NCI-H2227 (cell line): ENCODE results near the gene SWI5.

Experiments
- DNase-seq: peaks from one replicate; lab custom pipeline; 2025; ENCODE audit not compliant: unreplicated experiment; lab: John Stamatoyannopoulos, UW

The SWI5 gene

GRCh38 chr9:128314697-128315096 is 38.6 kb downstream of the SWI5 start:
- DNase-seq: no peak

DNA sequence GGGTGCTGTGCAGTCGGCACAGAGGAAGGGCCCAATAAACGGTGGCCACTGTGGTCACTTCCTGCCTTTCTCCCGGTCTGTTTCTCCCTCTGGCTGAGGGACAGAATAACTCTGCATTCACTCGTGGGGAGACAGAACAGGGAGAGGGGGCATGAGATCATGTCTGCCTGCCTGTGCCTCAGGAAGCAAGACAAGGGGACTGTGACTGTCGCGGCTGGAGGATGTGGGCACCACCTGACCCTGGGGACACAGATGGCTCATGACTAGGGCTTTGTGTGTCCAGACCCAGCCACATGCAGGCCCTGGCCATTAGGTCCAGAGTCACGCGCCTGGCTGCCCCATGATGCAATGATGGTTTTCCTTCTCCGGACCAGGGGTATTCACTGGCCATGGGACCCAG is 40.3 kb downstream of the SWI5 start:
- DNase-seq: no peak

DNA sequence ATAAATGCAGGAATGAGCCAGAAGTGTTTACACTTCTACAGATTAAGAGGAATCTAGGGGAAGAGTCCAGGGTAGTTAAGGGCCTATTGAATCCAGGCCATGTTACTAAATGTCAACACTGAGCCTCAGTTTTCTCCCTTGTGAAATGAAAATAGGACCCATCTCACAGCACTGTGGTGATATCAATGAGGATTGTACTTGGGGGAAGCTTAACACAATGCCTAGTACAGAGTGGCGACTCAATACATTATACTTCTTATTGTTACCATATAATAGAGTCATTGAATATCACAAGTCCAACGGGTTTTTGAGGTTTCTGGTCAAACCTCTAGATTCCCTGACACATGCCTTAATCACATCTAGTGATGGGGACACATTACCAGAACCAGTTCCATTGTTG is 41.6 kb downstream of the SWI5 start:
- no peak for DNase-seq

GRCh38 chr9:128321343-128321742 is 45.3 kb downstream of the SWI5 start:
- no peak for DNase-seq

DNA sequence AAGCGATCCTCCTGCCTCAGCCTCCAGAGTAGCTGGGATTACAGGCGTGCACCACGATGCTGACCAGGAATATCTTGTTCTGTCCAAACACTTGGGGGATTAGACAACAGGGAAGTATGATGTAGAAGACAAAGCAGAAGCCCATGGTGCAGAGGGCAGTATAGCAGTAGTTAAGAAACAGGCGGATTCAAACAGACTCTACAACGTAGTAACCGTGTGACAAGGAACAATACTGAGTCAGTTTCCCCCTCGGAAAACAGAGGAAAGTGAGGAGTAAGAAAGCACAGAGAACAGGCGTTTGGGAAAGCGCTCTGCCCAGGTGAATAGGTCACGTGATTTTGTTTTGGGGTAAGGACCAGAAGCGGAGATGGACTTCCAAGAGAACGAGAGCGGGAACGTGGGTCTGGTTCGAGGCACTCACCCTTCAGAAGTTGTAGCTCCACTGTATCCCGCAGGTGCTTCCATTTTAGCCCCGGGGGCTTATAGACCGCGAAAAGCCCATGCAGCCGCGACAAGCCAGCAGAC is 45.9 kb downstream of the SWI5 start:
- no peak for DNase-seq

DNA sequence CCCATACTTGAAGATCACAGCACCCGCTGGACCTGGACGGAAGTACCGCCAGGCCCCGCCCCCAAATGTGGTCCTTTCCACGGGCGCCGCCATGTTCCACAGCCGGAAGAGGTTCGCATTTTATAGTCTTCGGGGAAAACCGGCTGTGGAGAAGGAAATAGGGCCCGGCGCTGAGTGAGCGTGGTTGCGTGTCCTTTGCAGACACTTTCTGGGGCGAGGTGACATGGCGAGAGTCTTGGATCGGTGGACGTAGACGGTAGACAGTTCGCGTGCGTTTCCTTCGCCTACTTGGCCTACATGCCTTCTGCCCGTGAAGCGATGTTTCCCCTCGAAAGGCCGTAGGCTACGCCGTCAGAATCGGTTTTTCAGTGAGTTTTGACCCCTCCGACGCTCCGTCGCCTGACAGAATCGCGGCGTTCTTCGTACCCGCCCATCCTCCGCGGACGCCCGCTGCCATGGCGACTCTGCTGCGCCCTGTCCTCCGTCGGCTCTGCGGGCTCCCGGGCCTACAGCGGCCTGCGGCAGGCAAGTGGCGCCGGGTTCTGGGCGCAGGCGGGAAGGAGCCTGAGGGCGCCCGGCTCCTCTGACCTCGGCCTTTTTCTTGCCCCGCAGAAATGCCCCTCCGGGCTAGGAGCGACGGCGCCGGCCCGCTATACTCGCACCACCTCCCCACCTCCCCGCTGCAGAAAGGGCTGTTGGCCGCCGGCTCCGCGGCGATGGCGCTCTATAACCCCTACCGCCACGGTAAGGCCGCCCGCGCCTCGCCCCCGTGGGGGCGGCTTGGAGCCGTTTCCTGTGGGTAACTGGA is 46.5 kb downstream of the SWI5 start, which contains the start of the genes COQ4 and TRUB2:
Gene COQ4 (plus strand): TSS at position 436 of the 808 bp plus-strand sequence. CDS start 20 bp downstream, at position 456.
Gene TRUB2 (minus strand): TSS at position 44 of the 808 bp plus-strand sequence. CDS start 39 bp downstream, at position 5.
- peak; percentile 94 for DNase-seq

- DNase-seq: no peak
Measured at GRCh38 chr9:128323212-128323730, 47.2 kb downstream of the SWI5 start.

DNA sequence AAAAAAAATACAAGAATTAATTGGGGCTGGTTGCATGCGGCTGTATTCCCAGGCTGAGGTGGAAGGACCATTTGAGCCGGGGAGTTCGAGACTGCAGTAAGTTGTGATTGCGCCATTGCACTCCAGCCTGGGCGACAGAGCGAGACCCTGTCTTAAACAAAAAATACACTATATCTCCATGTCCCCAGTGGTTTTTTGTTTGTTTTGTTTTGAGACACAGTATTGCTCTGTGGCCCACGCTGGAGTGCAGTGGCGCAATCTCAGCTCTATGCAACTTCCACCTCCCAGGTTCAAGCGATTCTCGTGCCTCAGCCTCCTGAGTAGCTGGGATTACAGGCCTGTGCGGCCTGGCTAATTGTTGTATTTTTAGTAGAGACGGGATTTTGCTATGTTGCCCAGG is 47.7 kb downstream of the SWI5 start:
- DNase-seq: no peak

- DNase-seq: no peak
Measured at GRCh38 chr9:128324401-128324800, 48.3 kb downstream of the SWI5 start.

- DNase-seq: no peak
Measured at GRCh38 chr9:128325629-128326028, 49.6 kb downstream of the SWI5 start.

DNA sequence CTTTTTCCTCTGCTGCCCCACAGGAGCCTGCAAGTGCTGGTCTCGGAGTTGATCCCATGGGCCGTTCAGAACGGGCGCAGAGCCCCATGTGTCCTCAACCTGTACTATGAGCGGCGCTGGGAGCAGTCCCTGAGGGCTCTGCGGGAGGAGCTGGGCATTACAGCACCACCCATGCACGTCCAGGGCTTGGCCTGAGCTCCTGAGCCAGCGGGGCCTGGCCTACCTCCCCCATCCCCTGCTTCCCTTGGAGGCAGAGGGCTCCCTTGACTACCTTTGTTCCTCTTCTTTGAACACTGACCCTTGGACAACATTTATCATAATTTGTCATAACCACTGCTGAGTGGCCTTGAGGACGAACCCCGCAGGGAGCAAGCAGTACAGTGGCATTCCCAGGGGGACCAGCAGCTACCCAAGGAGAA is 57.4 kb downstream of the SWI5 start:
- peak; percentile 26 for DNase-seq

DNA sequence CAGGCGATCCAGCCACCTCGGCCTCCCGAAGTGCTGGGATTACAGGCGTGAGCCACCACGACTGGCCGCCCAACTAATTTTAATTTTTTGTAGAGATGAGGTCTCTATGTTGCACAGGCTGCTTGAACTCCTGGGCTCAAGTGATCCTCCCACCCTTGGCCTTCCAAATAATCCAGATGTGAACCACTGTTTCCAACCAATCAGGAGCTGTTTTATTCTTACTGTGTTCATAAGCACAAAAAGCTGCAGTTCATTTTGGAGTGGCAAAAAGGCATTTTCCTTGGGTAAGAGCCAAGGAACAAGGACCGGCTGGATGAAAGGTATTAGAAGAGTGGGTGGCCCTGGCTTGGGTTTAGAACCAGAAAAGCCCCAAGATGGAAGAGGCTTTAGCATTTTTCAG is 59.1 kb downstream of the SWI5 start:
- no peak for DNase-seq

DNA sequence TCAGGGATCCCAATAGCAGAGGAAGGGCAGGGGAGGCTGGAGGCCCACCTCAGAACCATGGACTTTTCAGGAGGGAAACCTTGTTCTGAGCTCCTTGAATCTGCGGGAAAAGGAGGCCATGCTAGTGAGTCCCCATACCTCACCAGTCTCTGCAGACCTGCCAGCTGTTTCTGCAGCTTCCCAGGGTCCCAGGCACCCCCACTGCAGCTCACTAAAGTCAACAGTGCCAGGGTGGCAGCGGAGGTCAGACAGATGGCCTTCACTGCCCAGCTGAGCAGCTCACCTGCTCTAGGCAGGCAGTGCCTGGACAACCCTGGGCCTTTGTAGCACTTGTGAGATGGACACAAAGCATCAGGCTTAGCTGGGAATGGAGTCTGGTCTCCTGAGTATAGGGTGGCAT is 59.8 kb downstream of the SWI5 start:
- DNase-seq: no peak

DNA sequence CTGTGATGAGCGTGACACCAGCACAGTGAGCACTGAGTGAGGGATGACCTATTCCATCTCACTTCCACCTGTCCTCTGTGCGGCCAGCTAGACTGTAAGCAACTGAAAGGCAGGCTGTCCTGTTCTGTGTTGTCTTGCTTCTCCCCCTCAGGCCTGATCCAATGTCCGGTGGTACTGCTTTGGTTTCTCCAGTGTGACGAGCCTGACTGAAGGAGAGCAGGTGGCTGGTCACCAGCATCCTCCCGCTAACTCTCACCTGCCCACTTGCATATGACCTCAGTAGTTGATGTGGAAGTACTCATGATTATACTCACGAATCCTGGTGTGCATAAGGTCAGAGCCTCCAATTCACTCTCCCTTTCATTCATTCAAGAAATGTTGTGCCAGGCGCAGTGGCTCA is 61.9 kb downstream of the SWI5 start:
- DNase-seq: no peak
